NAMALWA (cell line): ENCODE measurements around the gene YIPF1.

Source experiments
- DNase-seq: peaks from one replicate; pipeline ENCODE4 v3.0.0-alpha.2; 2015; ENCODE audit warnings: low spot score

YIPF1 gene

DNA sequence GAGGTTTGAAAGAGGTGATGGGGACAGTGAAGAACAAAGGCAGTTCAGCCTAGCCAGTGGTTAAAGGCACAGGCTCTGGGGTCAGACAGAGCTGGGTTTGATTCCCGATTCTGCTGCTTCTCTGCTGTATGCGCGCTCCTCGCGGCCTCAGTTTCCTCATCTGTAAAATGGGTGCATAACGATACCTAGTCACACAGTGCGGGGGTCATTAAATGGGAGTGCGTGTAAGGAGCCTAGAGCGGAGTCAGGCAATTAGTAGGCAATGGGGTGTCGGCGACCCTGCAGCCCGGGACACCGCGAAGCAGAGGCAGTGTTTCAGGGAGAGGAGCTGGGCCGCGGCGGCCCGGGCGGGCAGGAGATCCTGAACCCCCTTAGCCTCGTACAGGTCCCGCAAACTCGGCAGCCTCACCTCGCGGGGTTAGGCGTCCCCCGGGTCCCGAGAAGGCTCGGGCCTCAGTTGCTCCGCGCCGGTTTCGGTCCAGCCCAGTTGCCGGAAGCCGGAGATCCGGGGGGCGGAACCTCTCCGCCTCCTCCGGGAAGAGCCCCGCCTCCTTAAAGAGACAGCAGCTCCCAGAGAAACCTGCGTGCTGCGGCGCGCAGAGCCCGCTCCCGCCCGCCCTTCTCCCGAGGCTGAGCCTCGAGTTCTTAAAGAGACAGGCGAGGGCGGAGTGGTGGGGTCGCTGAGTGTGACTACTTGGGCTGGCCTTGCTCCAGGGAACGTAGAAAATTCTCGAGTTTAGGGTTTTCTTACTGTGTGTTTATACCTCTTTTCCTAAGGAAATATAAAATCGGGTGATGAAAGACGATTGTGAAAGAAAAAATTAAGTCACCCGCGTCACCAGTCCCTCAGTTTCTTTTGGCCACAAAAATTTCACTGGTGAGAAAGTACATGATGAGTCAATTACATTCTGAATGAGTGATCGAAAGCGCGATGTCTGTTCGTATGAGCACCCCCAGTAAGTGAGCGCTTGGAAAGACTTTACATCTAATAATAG is at the start of gene YIPF1:
YIPF1 (minus strand) TSS at position 494 of the 995 bp plus-strand sequence. CDS start 860 bp downstream, outside the sequence.
- DNase-seq = peak; percentile 86

- no peak for DNase-seq
Measured at GRCh38 chr1:53938136-53938830, 48.7 kb upstream of the YIPF1 start.

DNA sequence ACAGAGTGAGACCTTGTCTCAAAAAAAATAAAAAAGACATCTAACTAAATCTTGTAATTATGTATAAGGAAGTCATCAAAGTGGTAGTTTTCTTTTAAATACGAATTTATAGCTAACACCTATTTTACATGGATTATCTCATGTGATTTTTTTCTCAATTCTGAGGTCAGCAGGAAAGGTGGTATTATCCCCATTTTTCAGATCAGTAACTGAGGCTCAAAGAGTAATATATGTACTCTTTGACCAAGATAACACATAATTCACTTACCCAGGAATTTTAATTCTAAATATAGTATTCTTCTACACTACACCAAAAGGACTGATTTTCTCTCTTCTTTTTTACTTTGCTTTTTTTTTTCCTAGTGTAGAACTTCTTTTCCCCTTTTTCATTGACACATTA is 46.8 kb upstream of the YIPF1 start:
- DNase-seq = no peak

- DNase-seq = no peak
Measured at GRCh38 chr1:53934170-53934765, 44.7 kb upstream of the YIPF1 start.

DNA sequence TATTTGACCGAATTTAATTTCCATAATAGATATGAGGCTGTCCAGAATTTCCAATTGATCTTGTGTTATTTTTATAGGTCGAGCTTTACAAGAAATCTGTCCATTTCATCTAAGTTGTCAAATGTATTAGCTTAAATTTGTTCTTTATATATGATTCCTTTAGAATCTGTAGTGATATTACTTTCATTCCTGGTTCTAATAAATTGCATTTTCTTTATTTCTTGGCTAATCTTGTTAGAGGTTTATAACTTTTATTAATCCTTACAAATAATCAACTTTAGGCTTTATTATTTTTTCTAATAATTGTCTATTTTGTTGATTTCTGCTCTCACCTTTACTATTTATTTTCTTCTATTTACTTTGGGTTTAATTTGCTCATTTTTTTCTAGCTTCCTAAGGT is 41.9 kb upstream of the YIPF1 start:
- no peak for DNase-seq

- DNase-seq = no peak
Measured at GRCh38 chr1:53930932-53931331, 41.3 kb upstream of the YIPF1 start.

DNA sequence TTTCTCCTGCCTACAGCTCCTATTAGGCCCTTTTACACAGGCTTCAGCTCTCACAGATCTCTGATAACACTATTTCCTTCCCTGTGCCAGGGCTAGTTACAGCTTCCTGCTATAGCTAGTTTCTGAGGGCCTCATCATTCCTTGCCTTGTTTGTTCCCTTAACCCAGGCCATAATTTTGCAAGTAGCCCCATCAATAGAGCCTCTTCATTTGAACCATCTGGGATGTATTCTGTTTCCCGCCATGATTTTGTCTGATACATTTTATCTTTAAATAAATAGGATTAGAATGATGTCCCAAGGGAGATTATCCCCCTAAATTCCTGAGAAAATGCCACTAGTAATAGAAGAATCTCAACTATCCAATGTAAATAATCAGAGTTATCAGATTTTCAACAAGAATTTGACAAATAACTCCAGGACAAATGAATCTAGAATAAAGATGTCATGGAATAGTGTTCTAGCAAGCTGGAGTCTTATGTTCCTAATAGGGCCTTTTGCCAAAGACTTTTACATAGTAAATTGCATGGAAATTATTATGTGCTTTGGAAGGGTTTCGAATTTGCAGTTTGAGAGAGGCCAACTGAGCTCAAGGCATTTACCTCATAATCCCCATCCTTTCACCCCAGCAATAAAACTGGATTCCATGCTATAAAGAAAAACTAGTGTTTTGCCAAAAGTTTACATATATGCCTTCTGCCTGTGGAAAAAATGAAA is 39.8 kb upstream of the YIPF1 start:
- DNase-seq = no peak

DNA sequence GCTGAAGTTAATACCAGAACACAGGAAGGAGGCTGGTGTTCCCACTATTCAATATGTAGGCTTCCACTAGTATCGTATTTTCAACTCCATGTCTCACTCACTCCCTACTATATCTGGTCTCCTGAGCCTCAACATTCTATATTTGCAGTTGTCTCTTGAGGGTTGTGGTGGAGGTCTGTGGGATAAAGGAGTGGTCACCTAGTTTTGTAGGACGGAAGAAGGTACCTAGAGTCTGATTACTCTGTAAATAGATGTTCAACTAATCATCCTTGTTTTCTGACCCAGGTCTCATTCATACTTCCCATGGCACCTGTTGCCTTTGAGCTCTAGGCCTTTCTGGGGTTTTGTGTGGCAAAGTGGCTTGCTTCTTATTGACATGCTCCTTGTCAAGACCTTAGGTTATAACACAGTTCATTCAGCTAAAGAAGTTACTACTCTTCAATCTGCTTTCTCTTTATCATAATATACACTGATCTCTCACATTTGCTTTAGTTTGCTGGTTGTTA is 37.8 kb upstream of the YIPF1 start:
- DNase-seq = no peak

- DNase-seq = no peak
Measured at GRCh38 chr1:53919675-53920066, 30.1 kb upstream of the YIPF1 start.

- DNase-seq = no peak
Measured at GRCh38 chr1:53918343-53918742, 28.7 kb upstream of the YIPF1 start.

- DNase-seq = no peak
Measured at GRCh38 chr1:53913352-53914033, 23.9 kb upstream of the YIPF1 start.

DNA sequence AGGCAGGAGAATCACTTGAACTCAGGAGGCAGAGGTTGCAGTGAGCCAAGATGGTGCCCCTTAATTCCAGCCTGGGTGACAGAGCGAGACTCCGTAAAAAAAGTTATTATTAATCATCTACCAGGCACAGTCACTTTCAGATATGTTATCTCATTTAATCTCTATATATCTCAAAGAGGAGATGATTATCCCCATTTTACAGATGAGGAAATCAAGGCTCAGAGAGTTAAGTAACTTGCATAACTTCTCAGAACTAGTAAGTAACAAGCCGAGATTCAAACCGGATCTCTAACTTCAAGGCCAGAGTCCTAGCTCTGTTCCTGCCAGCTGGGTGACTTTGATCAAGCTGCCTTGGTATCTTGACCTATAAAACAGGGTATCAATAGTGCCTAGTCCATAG is 21.8 kb upstream of the YIPF1 start:
- no peak for DNase-seq

- DNase-seq = no peak
Measured at GRCh38 chr1:53909946-53910345, 20.3 kb upstream of the YIPF1 start.

GRCh38 chr1:53906121-53906520 is 16.5 kb upstream of the YIPF1 start:
- DNase-seq = no peak

DNA sequence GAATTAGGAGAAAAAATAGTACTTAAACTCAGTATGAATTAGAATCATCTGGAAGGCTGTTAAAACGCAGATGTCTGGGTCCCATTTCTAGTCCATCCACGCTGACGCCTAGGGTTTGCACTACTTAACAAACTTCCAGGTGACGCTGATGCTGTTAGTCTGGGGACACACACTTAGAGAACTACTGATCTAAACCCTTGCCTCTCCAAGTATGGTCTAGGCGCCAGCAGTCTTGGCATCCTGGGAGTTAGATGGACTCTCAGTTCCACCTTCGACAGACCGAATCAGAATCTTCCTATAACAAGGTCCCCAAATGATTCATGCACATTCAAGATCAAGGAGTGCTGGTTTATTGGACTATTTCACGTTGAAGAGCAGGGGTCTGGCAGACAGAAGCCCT is 15.9 kb upstream of the YIPF1 start:
- no peak for DNase-seq

- no peak for DNase-seq
Measured at GRCh38 chr1:53902235-53903138, 12.9 kb upstream of the YIPF1 start.

DNA sequence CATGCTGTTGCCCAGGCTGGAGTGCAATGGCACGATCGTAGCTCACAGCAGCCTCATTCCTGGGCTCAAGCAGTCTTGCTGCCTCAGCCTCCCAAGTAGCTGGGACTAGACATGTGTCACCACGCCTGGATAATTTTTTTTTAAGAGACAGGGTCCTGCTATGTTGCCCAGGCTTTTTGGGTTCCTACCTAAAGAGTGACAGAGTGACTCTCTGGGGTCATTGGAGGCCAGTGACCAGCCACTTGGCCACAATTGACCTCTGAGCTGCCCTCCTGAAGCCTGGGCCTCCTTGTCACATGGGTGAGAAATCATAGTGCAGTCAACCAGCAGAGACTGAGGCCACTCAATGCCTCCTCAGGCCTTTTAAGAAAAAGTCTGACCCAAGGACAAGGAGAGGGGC is 10.1 kb upstream of the YIPF1 start:
- DNase-seq = no peak

- no peak for DNase-seq
Measured at GRCh38 chr1:53899206-53899628, 9.6 kb upstream of the YIPF1 start.

DNA sequence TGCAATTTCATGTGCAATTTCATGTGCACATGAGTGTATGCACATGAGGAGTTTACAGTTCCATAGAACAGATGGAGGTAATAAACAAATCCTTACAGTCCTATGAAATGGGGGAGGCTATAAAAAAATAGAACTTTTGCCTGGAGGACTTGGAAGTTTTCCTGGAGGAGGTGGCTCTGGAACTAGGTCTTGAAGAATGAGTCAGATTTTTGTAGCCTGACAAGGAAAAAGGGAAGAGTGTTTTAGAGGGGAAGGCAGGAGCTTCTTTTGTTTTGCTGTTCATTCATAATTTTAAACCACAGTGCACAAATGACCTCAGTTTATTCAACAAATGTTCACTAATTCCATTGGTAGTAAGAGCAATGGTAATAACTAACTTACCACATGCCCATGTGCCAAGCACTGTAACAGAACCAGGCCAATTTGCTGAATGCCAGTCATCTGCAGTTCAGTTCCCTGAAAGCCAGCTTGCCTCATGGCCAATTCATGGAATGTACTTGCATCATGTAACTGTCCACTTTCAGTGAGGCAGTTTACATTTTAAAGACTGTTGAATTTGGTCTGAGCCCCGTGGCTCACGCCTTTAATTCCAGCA is 7.1 kb upstream of the YIPF1 start:
- no peak for DNase-seq

DNA sequence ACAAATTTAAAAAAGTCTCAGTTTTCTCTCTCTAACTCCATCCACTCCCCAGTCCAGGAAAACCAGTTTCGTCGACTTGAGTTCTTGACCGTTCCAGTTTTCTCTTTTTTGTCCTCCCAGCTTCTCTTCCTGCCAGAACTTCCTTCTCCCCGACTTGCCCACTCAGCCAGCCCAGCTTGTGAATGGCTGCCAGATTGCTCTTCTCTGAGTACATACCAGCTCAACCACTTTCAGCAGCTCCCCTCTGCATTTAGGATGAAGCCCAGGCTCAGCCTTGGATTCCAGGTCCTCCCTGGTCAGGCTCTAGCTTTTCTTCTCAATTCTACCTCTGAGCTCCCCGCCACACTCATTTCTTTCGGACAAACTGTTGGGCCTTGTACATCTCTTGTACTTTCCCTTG is 5.8 kb upstream of the YIPF1 start:
- no peak for DNase-seq
